ENCODE results near the gene HOXC5.
"Not testable (repeated sequence)": the region's sequence is repeated elsewhere in the genome, so short reads cannot be mapped to it uniquely, and the experiment has no call there.

The HOXC5 gene

DNA sequence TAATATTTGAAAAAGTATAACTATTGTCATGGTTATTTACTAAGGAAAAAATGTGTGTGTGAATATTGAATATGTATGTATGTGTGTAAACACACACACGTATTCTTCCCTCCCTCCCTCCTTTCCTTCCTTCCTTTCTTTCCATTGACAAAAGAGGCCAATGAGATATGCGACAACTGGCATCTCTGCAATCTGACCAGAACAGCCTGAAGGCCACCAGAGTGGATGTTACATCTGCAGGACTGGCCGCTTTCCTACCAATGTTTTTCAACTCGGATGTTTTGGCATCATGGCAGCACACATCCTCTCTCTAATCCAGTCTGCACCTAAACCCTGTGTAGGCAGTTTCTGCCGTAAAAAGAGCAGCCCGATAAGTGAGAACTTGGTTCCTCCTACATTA lies 41.5 kb downstream of the HOXC5 start:
- H3K4me3 ChIP-seq (ENCODE audit: control insufficient read depth in 1 of 7, extremely low read depth in 1 of 7, insufficient read depth in 4 of 7, low read depth in 2 of 7, low read length in 6 of 7), result no peak overlapping the region
- no peaks in the 10 kb centered on the region for H3K4me1 ChIP-seq (ENCODE audit: control extremely low read depth in 1 of 4, control insufficient read depth in 4 of 4, insufficient read depth in 4 of 4, low read length in 3 of 4)
- 89% methylated on average over 3 of the region's 6 CpGs for WGBS (ENCODE audit: insufficient coverage)
- H3K36me3 ChIP-seq (ENCODE audit: control insufficient read depth in 4 of 4, insufficient read depth in 4 of 4, low read length in 3 of 4), result no peaks in the 10 kb centered on the region
- no peak overlapping the region for H3K27ac ChIP-seq (ENCODE audit: insufficient read depth in 1 of 2, low read depth in 1 of 2, low read length in 2 of 2, poor library complexity in 1 of 2, severe bottlenecking in 2 of 2)
- H3K27me3 ChIP-seq (replicated peaks in 2 of 5; ENCODE audit: control insufficient read depth in 4 of 5, insufficient read depth in 5 of 5, low read length in 4 of 5), result peaks cover 4 to 22% (median 16%) of the 10 kb centered on the region in 5 experiments
- ChIA-PET POLR2A (no interaction called here), CTCF (no interaction called here)
- no peaks in the 10 kb centered on the region for H3K9me3 ChIP-seq (ENCODE audit: control extremely low read depth in 1 of 5, control insufficient read depth in 4 of 5, insufficient read depth in 2 of 5, low read depth in 1 of 5, low read length in 4 of 5)
- no peak for DNase-seq

- Histone ChIP-seq H3K27me3 (replicated peaks in 2 of 5; ENCODE audit: control insufficient read depth in 4 of 5, insufficient read depth in 5 of 5, low read length in 4 of 5) (peaks cover 0 to 18% (median 14%) of the 10 kb centered on the region in 5 experiments), H3K9me3 (ENCODE audit: control extremely low read depth in 1 of 5, control insufficient read depth in 4 of 5, insufficient read depth in 2 of 5, low read depth in 1 of 5, low read length in 4 of 5) (no peaks in the 10 kb centered on the region), H3K4me1 (ENCODE audit: control extremely low read depth in 1 of 4, control insufficient read depth in 4 of 4, insufficient read depth in 4 of 4, low read length in 3 of 4) (peaks cover 0 to 2% (median 0%) of the 10 kb centered on the region in 4 experiments), H3K36me3 (ENCODE audit: control insufficient read depth in 4 of 4, insufficient read depth in 4 of 4, low read length in 3 of 4) (no peaks in the 10 kb centered on the region), H3K4me3 (ENCODE audit: control insufficient read depth in 1 of 7, extremely low read depth in 1 of 7, insufficient read depth in 4 of 7, low read depth in 2 of 7, low read length in 6 of 7) (no peak overlapping the region), H3K27ac (ENCODE audit: insufficient read depth in 1 of 2, low read depth in 1 of 2, low read length in 2 of 2, poor library complexity in 1 of 2, severe bottlenecking in 2 of 2) (no peak overlapping the region)
- POLR2A ChIA-PET, result no interaction called here
- CTCF ChIA-PET, result interaction anchor here (1.0 to 1.6 kb wide), 3 partner anchors 8 to 133 kb away, joined by 4 to 6 read pairs (median 4); no protein-coding TSS in a partner anchor
- no peak for DNase-seq
- WGBS (ENCODE audit: insufficient coverage), result 100% methylated on average over 3 of the region's 6 CpGs
These were observed 42.6 kb downstream of the HOXC5 start for GRCh38 chr12:54075409-54075808.

DNA sequence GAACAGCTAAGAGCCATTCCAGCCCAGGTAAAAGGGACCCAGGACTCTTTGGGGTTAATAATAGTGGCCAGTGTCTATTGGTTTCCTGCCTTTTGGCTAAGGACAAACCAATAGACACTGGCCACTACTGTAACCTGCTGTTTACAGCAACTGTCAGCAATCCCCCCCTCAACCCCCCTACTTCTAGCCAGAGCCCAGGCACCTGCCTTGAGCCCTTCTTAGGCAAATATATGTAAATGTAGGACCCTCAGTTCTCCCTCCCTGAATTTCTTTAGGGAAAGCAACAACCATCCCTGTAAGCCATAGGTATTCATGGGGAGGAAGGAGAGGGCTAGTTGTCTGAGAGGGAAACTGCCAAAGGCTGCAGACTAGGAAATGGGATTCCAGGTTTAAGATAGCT lies 43.1 kb downstream of the HOXC5 start:
- DNase-seq, result no peak
- ChIA-PET CTCF (interaction anchor here (1.0 to 1.6 kb wide), 2 partner anchors 8 to 11 kb away, joined by 4 to 6 read pairs; no protein-coding TSS in a partner anchor), POLR2A (no interaction called here)
- Histone ChIP-seq H3K27ac (ENCODE audit: insufficient read depth in 1 of 2, low read depth in 1 of 2, low read length in 2 of 2, poor library complexity in 1 of 2, severe bottlenecking in 2 of 2) (no peak overlapping the region), H3K4me3 (ENCODE audit: control insufficient read depth in 1 of 7, extremely low read depth in 1 of 7, insufficient read depth in 4 of 7, low read depth in 2 of 7, low read length in 6 of 7) (no peak overlapping the region), H3K9me3 (ENCODE audit: control extremely low read depth in 1 of 5, control insufficient read depth in 4 of 5, insufficient read depth in 2 of 5, low read depth in 1 of 5, low read length in 4 of 5) (no peaks in the 10 kb centered on the region), H3K4me1 (ENCODE audit: control extremely low read depth in 1 of 4, control insufficient read depth in 4 of 4, insufficient read depth in 4 of 4, low read length in 3 of 4) (peaks cover 0 to 5% (median 0%) of the 10 kb centered on the region in 4 experiments), H3K36me3 (ENCODE audit: control insufficient read depth in 4 of 4, insufficient read depth in 4 of 4, low read length in 3 of 4) (no peaks in the 10 kb centered on the region), H3K27me3 (replicated peaks in 2 of 5; ENCODE audit: control insufficient read depth in 4 of 5, insufficient read depth in 5 of 5, low read length in 4 of 5) (peaks cover 0 to 17% (median 10%) of the 10 kb centered on the region in 5 experiments)

- 85% methylated on average over 10 of the region's 10 CpGs for WGBS (ENCODE audit: insufficient coverage)
- DNase-seq, result not testable (repeated sequence)
These were observed 45.0 kb downstream of the HOXC5 start for GRCh38 chr12:54077843-54078242.

DNA sequence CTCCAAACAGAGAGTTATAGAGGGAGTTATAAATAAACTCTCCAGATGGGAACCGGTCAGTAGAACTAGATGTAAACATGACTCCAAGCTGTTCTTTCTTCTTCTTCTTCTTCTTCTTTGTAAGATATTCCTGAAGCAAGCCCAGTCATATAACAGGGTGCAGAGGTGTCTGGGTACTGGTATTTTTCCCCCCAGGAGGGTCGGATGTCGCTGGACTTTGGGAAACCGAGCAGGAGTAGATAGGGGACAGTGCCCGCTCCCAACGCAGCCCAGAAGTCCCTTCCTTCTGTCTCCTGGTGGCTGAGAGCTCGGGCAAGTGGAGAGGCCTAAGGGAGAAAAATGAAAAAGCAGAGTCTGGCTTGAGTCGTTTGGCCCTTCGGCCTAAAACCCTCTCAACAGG lies 46.3 kb downstream of the HOXC5 start:
- 98% methylated on average over 9 of the region's 9 CpGs for WGBS (ENCODE audit: insufficient coverage)
- POLR2A ChIA-PET; H3K27ac ChIP-seq (ENCODE audit: insufficient read depth in 1 of 2, low read depth in 1 of 2, low read length in 2 of 2, poor library complexity in 1 of 2, severe bottlenecking in 2 of 2); H3K4me3 ChIP-seq (ENCODE audit: control insufficient read depth in 1 of 7, extremely low read depth in 1 of 7, insufficient read depth in 4 of 7, low read depth in 2 of 7, low read length in 6 of 7); DNase-seq; CTCF ChIA-PET; H3K9me3 ChIP-seq (ENCODE audit: control extremely low read depth in 1 of 5, control insufficient read depth in 4 of 5, insufficient read depth in 2 of 5, low read depth in 1 of 5, low read length in 4 of 5); H3K27me3 ChIP-seq (replicated peaks in 2 of 5; ENCODE audit: control insufficient read depth in 4 of 5, insufficient read depth in 5 of 5, low read length in 4 of 5); H3K36me3 ChIP-seq (ENCODE audit: control insufficient read depth in 4 of 4, insufficient read depth in 4 of 4, low read length in 3 of 4): not testable (repeated sequence)
- H3K4me1 ChIP-seq (ENCODE audit: control extremely low read depth in 1 of 4, control insufficient read depth in 4 of 4, insufficient read depth in 4 of 4, low read length in 3 of 4), result peaks cover 0 to 20% (median 2%) of the 10 kb centered on the region in 4 experiments

More at GRCh38 chr12:54077843-54078242, 45.0 kb downstream of the HOXC5 start:
- H3K4me3 ChIP-seq (ENCODE audit: control insufficient read depth in 1 of 7, extremely low read depth in 1 of 7, insufficient read depth in 4 of 7, low read depth in 2 of 7, low read length in 6 of 7); H3K27me3 ChIP-seq (replicated peaks in 2 of 5; ENCODE audit: control insufficient read depth in 4 of 5, insufficient read depth in 5 of 5, low read length in 4 of 5); H3K27ac ChIP-seq (ENCODE audit: insufficient read depth in 1 of 2, low read depth in 1 of 2, low read length in 2 of 2, poor library complexity in 1 of 2, severe bottlenecking in 2 of 2); H3K36me3 ChIP-seq (ENCODE audit: control insufficient read depth in 4 of 4, insufficient read depth in 4 of 4, low read length in 3 of 4); CTCF ChIA-PET; H3K9me3 ChIP-seq (ENCODE audit: control extremely low read depth in 1 of 5, control insufficient read depth in 4 of 5, insufficient read depth in 2 of 5, low read depth in 1 of 5, low read length in 4 of 5); POLR2A ChIA-PET: not testable (repeated sequence)
- peaks cover 0 to 14% (median under 1%) of the 10 kb centered on the region in 4 experiments for H3K4me1 ChIP-seq (ENCODE audit: control extremely low read depth in 1 of 4, control insufficient read depth in 4 of 4, insufficient read depth in 4 of 4, low read length in 3 of 4)

DNA sequence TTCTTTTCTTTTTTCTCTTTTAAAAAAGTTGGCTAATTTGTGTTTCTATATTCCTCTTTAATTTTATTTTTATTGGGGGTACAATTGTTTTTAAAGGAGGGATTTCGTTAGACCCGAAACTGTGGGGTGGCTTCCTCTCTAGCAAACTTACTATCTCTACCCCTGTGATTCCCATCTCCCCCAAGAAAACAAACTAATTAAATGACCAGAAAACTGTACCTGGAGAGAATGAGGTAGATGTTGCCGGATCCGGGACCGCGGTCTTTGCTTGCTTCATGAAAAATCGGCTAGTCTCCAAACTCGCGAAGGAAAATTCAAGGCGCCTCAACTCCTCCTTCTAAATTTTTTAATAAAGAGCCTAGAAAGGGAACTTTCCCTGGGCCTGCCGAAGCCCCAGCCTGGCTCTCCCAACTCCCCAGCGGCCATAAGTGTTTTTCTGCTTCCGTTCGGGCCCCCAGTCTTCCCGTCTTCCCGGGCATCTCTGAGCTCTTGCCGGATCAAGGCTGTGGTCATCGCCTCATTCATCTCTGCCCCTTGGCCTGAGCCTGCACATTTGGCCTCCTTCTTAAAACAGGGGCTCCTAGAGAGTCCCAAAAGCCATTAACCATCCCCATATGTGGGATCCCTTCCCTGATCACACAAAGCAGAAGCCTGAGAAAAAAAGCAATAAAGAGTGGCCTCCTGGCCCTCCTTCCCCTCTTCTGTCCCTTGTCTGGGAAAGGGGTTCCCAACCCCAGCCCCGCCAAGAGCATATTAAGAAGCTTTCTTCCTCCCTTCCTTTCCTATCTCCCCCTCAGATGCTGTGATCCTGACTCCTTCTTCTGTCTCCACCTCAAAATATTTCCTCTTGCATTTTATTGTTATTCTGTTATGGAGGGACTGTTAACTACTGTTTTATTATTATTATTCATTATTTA lies 47.4 kb downstream of the HOXC5 start:
- WGBS (ENCODE audit: insufficient coverage), result 91% methylated on average over 15 of the region's 19 CpGs
- CTCF ChIA-PET, result not testable (repeated sequence)

GRCh38 chr12:54081053-54081514 lies 48.2 kb downstream of the HOXC5 start:
- Histone ChIP-seq H3K4me3 (ENCODE audit: control insufficient read depth in 1 of 7, extremely low read depth in 1 of 7, insufficient read depth in 4 of 7, low read depth in 2 of 7, low read length in 6 of 7) (peak overlapping the region in 5 of 7 experiments; percentile 38 to 75 (median 49)), H3K4me1 (ENCODE audit: control extremely low read depth in 1 of 4, control insufficient read depth in 4 of 4, insufficient read depth in 4 of 4, low read length in 3 of 4) (peaks cover 0 to 20% (median 2%) of the 10 kb centered on the region in 4 experiments), H3K27ac (ENCODE audit: insufficient read depth in 1 of 2, low read depth in 1 of 2, low read length in 2 of 2, poor library complexity in 1 of 2, severe bottlenecking in 2 of 2) (peak overlapping the region in 1 of 2 experiments; percentile 34)
- DNase-seq, result peak; percentile 52 to 79 (median 72)
- 0% methylated on average over 5 of the region's 16 CpGs for WGBS (ENCODE audit: insufficient coverage)
- H3K27me3 ChIP-seq (replicated peaks in 2 of 5; ENCODE audit: control insufficient read depth in 4 of 5, insufficient read depth in 5 of 5, low read length in 4 of 5); H3K9me3 ChIP-seq (ENCODE audit: control extremely low read depth in 1 of 5, control insufficient read depth in 4 of 5, insufficient read depth in 2 of 5, low read depth in 1 of 5, low read length in 4 of 5); H3K36me3 ChIP-seq (ENCODE audit: control insufficient read depth in 4 of 4, insufficient read depth in 4 of 4, low read length in 3 of 4); POLR2A ChIA-PET; CTCF ChIA-PET: not testable (repeated sequence)

More for the DNA sequence above, 47.4 kb downstream of the HOXC5 start:
- H3K27me3 ChIP-seq (replicated peaks in 2 of 5; ENCODE audit: control insufficient read depth in 4 of 5, insufficient read depth in 5 of 5, low read length in 4 of 5); POLR2A ChIA-PET; H3K9me3 ChIP-seq (ENCODE audit: control extremely low read depth in 1 of 5, control insufficient read depth in 4 of 5, insufficient read depth in 2 of 5, low read depth in 1 of 5, low read length in 4 of 5); H3K36me3 ChIP-seq (ENCODE audit: control insufficient read depth in 4 of 4, insufficient read depth in 4 of 4, low read length in 3 of 4); DNase-seq: not testable (repeated sequence)
- Histone ChIP-seq H3K4me3 (ENCODE audit: control insufficient read depth in 1 of 7, extremely low read depth in 1 of 7, insufficient read depth in 4 of 7, low read depth in 2 of 7, low read length in 6 of 7) (peak overlapping the region in 2 of 7 experiments; percentile 28 to 75), H3K4me1 (ENCODE audit: control extremely low read depth in 1 of 4, control insufficient read depth in 4 of 4, insufficient read depth in 4 of 4, low read length in 3 of 4) (peaks cover 0 to 20% (median 2%) of the 10 kb centered on the region in 4 experiments), H3K27ac (ENCODE audit: insufficient read depth in 1 of 2, low read depth in 1 of 2, low read length in 2 of 2, poor library complexity in 1 of 2, severe bottlenecking in 2 of 2) (peak overlapping the region in 1 of 2 experiments; percentile 34)
